HEK293 (cell line): Measurements from ENCODE around the gene PIERCE2.
"Not testable (repeated sequence)": the region's sequence is repeated elsewhere in the genome, so short reads cannot be mapped to it uniquely, and the experiment has no call there.

Source experiments
- CTCF ChIA-PET: fragments of 350-600 bp; formaldehyde crosslinking; extraction: SDS; loops from one replicate; lab custom pipeline; 2021; ENCODE audit warnings: antibody characterized with exemption; lab: Yijun Ruan, JAX
- POLR2A ChIA-PET: fragments of 300-600 bp; formaldehyde crosslinking; extraction: SDS; loops from one replicate; lab custom pipeline; 2020; ENCODE audit warnings: antibody characterized with exemption, inconsistent platforms; lab: Yijun Ruan, JAX
- H3K27ac ChIP-seq: fragments of 200-500 bp; sonication (Bioruptor generic); 2 replicates; pipeline ENCODE4 v1.5.1; 2014; ENCODE audit warnings: low read depth, low read length, control low read depth, inconsistent platforms; ENCODE audit errors: extremely low read depth
- H3K36me3 ChIP-seq, 2 experiments: fragments of 200-500 bp in 1 of 2; sonication (Bioruptor generic) in 1 of 2; 1 replicate in 1 of 2; 2 replicates in 1 of 2; pipeline ENCODE4 v1.5.1; 2014 to 2017; ENCODE audit warnings: inconsistent platforms in 2 of 2, low read length in 2 of 2; ENCODE audit not compliant: control insufficient read depth in 2 of 2, insufficient read depth in 1 of 2
- H3K4me1 ChIP-seq: fragments of 200-500 bp; sonication (Bioruptor generic); 2 replicates; pipeline ENCODE4 v1.5.1; 2014; ENCODE audit warnings: mild to moderate bottlenecking, low read length, inconsistent platforms; ENCODE audit not compliant: control insufficient read depth, insufficient read depth
- H3K4me3 ChIP-seq: 2 replicates; pipeline ENCODE4 v1.5.1; 2011; ENCODE audit warnings: low read depth, mild to moderate bottlenecking, control low read depth, low read length, moderate library complexity
- H3K9me3 ChIP-seq: fragments of 200-500 bp; sonication (Bioruptor generic); 2 replicates; pipeline ENCODE4 v1.5.1; 2014; ENCODE audit warnings: low read depth, low read length, inconsistent platforms; ENCODE audit not compliant: control insufficient read depth, insufficient read depth
- OVOL3 ChIP-seq: fragments of 450-650 bp; formaldehyde crosslinking; IDR thresholded peaks from 2 replicates; pipeline ENCODE4 v1.5.1; 2016; ENCODE audit warnings: missing biosample characterization, missing genetic modification characterization
- ZBTB1 ChIP-seq: fragments of 450-650 bp; formaldehyde crosslinking; IDR thresholded peaks from 2 replicates; pipeline ENCODE4 v1.5.1; 2016; ENCODE audit warnings: missing biosample characterization, missing genetic modification characterization
- ZBTB7A ChIP-seq: fragments of 450-650 bp; formaldehyde crosslinking; IDR thresholded peaks from 2 replicates; pipeline ENCODE4 v1.5.1; 2016; ENCODE audit warnings: low read depth, missing biosample characterization, missing genetic modification characterization
- ZNF112 ChIP-seq: fragments of 450-650 bp; formaldehyde crosslinking; IDR thresholded peaks from 2 replicates; pipeline ENCODE4 v1.5.0; 2017; ENCODE audit warnings: missing biosample characterization, missing genetic modification characterization
- ZNF16 ChIP-seq: fragments of 450-650 bp; formaldehyde crosslinking; IDR thresholded peaks from 2 replicates; pipeline ENCODE4 v1.5.1; 2016; ENCODE audit warnings: low read depth, missing biosample characterization, missing genetic modification characterization
- ZNF311 ChIP-seq: fragments of 450-650 bp; formaldehyde crosslinking; IDR thresholded peaks from 2 replicates; pipeline ENCODE4 v1.5.1; 2017; ENCODE audit warnings: missing biosample characterization, missing genetic modification characterization, borderline replicate concordance
- ZNF404 ChIP-seq: fragments of 450-650 bp; formaldehyde crosslinking; IDR thresholded peaks from 2 replicates; pipeline ENCODE4 v1.5.1; 2017; ENCODE audit warnings: missing biosample characterization, missing genetic modification characterization
- ZNF426 ChIP-seq: fragments of 450-650 bp; formaldehyde crosslinking; IDR thresholded peaks from 2 replicates; pipeline ENCODE4 v1.5.1; 2017; ENCODE audit warnings: missing biosample characterization, missing genetic modification characterization, mild to moderate bottlenecking, inconsistent platforms, moderate library complexity
- ZNF571 ChIP-seq: fragments of 450-650 bp; formaldehyde crosslinking; IDR thresholded peaks from 2 replicates; pipeline ENCODE4 v1.5.0; 2017; ENCODE audit warnings: missing biosample characterization, missing genetic modification characterization
- ZNF610 ChIP-seq: fragments of 450-650 bp; formaldehyde crosslinking; IDR thresholded peaks from 2 replicates; pipeline ENCODE4 v1.5.1; 2016; ENCODE audit warnings: missing biosample characterization, missing genetic modification characterization, borderline replicate concordance
- ZNF654 ChIP-seq: fragments of 450-650 bp; formaldehyde crosslinking; IDR thresholded peaks from 2 replicates; pipeline ENCODE4 v1.5.1; 2016; ENCODE audit warnings: low read depth, missing biosample characterization, missing genetic modification characterization
- ZNF701 ChIP-seq: fragments of 450-650 bp; formaldehyde crosslinking; IDR thresholded peaks from 2 replicates; pipeline ENCODE4 v1.5.1; 2016; ENCODE audit warnings: missing biosample characterization, missing genetic modification characterization
- ZSCAN30 ChIP-seq: fragments of 450-650 bp; IDR thresholded peaks from 2 replicates; pipeline ENCODE4 v1.5.1; 2018; ENCODE audit warnings: missing biosample characterization, mild to moderate bottlenecking, missing genetic modification characterization, moderate library complexity
- ZXDB ChIP-seq: fragments of 450-650 bp; formaldehyde crosslinking; IDR thresholded peaks from 2 replicates; pipeline ENCODE4 v1.5.1; 2016; ENCODE audit warnings: missing biosample characterization, missing genetic modification characterization
- TF ChIP-seq, protein P1 (sequence below): fragments of 450-650 bp; formaldehyde crosslinking; IDR thresholded peaks from 2 replicates; pipeline ENCODE4 v1.5.1; 2016; ENCODE audit warnings: missing biosample characterization, missing genetic modification characterization
- TF ChIP-seq, protein P2 (sequence below): fragments of 450-650 bp; formaldehyde crosslinking; IDR thresholded peaks from 2 replicates; pipeline ENCODE4 v1.5.1; 2016; ENCODE audit warnings: missing biosample characterization, missing genetic modification characterization

Gene PIERCE2

DNA sequence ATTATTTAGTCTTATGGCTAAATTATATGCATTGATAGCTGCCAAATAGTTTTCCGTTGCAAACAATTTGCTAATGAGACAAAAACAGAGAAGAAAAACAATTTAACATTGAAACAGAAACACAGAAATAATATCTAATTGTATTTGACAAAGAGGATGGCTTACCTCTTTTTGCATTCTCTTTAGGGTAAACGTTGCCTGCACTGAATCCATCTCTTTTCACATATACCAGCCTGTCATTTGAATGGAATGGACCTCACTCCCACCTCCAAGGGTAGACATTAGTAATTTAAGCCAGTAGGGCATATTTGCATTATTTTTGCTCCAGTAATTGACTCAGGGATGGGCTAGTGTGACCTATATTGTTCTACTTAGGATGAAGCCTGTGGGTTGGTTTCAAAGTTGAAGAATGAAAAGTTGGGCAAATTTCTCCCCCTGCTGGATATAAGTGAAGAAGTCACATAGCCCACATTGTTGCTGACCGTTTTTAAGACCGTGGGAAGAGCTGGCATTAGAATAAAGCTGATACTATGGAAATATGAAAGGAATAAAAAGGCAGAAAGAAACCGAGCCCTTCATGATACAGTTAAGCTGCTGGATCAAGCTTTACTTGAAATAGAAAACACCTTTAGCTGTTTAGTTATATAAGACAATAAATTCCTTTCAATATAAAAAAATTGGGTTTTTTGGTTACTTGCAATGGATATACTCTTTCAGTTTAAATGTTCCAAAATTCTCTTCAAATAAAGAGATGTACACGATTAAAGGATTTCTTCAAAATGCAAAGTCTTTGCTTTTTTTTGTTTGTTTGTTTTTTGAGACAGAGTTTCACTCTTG, 26.9 kb downstream of the PIERCE2 start:
- H3K27ac ChIP-seq, result no peak overlapping the region
- POLR2A ChIA-PET, result no interaction called here
- no peaks in the 10 kb centered on the region for H3K36me3 ChIP-seq
- H3K4me1 ChIP-seq, result no peaks in the 10 kb centered on the region
- TF ChIP-seq ZNF311 (tag by site-specific recombination) (no peak), ZNF654 (tag by site-specific recombination) (peak; percentile 77), ZNF112 (no peak)
- TF ChIP-seq, protein P1, sequence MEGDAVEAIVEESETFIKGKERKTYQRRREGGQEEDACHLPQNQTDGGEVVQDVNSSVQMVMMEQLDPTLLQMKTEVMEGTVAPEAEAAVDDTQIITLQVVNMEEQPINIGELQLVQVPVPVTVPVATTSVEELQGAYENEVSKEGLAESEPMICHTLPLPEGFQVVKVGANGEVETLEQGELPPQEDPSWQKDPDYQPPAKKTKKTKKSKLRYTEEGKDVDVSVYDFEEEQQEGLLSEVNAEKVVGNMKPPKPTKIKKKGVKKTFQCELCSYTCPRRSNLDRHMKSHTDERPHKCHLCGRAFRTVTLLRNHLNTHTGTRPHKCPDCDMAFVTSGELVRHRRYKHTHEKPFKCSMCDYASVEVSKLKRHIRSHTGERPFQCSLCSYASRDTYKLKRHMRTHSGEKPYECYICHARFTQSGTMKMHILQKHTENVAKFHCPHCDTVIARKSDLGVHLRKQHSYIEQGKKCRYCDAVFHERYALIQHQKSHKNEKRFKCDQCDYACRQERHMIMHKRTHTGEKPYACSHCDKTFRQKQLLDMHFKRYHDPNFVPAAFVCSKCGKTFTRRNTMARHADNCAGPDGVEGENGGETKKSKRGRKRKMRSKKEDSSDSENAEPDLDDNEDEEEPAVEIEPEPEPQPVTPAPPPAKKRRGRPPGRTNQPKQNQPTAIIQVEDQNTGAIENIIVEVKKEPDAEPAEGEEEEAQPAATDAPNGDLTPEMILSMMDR (tag by site-specific recombination), result 0 out of 2 replicates have a peak, but pooled peaks have one; percentile 9
- TF ChIP-seq, all 188 proteins: peak for 2
- H3K4me3 ChIP-seq, result no peak overlapping the region
- CTCF ChIA-PET, result interaction anchor here (0.5 to 4.9 kb wide), 19 partner anchors 9 to 1486 kb away, joined by 3 to 40 read pairs (median 4); partner anchors contain the start of genes PIGB and PIGBOS1
- H3K9me3 ChIP-seq, result no peaks in the 10 kb centered on the region

DNA sequence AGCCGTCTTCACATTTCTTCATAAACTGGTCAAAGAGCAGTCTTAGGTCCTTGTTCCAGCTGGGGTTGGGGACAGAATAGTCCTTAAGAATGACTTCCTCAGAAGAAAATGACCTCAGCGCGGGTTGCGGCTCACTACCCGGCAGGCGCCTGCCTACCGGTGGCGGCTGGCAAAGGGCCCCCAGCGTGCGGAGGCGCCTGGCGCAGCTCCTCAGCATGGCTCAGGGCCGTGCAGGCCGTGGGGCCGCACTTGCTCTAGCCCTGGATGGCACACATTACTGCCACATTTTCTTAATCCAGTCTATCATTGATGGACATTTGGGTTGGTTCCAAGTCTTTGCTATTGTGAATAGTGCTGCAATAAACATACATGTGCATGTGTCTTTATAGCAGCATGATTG, 34.8 kb downstream of the PIERCE2 start:
- H3K4me3 ChIP-seq, POLR2A ChIA-PET, H3K9me3 ChIP-seq, H3K36me3 ChIP-seq, H3K27ac ChIP-seq, CTCF ChIA-PET, H3K4me1 ChIP-seq: not testable (repeated sequence)

DNA sequence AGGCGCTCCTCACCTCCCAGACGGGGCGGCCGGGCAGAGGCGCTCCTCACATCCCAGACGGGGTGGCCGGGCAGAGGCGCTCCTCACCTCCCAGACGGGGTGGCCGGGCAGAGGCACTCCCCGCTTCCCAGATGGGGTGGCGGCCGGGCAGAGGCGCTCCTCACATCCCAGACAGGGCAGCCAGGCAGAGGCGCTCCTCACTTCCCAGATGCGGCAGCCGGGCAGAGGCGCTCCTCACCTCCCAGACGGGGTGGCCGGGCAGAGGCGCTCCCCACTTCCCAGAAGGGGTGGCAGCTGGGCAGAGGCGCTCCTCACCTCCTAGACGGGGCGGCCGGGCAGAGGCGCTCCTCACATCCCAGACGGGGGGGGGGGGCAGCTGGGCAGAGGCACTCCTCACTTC, 37.6 kb downstream of the PIERCE2 start:
- H3K4me3 ChIP-seq, POLR2A ChIA-PET, H3K9me3 ChIP-seq, H3K36me3 ChIP-seq, H3K4me1 ChIP-seq, H3K27ac ChIP-seq, CTCF ChIA-PET: not testable (repeated sequence)

DNA sequence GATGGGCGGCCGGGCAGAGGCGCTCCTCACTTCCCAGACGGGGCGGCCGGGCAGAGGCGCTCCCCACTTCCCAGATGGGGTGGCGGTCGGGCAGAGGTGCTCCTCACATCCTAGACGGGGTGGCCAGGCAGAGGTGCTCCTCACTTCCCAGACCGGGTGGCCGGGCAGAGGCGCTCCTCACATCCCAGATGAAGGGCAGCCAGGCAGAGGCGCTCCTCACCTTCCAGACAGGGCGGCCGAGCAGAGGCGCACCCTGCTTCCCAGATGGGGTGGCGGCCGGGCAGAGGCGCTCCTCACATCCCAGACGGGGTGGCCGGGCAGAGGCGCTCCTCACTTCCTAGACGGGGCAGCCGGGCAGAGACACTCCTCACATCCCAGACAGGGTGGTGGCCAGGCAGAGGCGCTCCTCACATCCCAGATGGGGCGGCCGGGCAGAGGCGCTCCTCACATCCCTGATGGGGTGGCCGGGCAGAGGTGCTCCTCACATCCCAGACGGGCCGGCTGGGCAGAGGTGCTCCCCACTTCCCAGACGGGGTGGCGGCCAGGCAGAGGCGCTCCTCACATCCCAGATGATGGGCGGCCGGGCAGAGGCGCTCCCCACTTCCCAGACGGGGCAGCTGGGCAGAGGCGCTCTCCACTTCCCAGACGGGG, 38.2 kb downstream of the PIERCE2 start:
- H3K9me3 ChIP-seq, H3K36me3 ChIP-seq, H3K4me1 ChIP-seq, POLR2A ChIA-PET, CTCF ChIA-PET, H3K4me3 ChIP-seq, H3K27ac ChIP-seq: not testable (repeated sequence)

DNA sequence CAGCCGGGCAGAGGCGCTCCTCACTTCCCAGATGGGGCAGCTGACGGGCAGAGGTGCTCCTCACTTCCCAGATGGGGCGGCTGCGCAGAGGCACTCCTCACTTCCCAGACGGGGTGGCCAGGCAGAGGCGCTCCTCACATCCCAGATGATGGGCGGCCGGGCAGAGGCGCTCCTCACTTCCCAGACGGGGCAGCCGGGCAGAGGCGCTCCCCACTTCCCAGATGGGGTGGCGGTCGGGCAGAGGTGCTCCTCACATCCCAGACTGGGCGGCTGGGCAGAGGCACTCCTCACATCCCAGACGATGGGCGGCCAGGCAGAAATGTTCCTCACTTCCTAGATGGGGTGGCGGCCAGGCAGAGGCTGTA, 38.7 kb downstream of the PIERCE2 start:
- H3K4me1 ChIP-seq, H3K4me3 ChIP-seq, CTCF ChIA-PET, POLR2A ChIA-PET, H3K27ac ChIP-seq, H3K36me3 ChIP-seq, H3K9me3 ChIP-seq: not testable (repeated sequence)

DNA sequence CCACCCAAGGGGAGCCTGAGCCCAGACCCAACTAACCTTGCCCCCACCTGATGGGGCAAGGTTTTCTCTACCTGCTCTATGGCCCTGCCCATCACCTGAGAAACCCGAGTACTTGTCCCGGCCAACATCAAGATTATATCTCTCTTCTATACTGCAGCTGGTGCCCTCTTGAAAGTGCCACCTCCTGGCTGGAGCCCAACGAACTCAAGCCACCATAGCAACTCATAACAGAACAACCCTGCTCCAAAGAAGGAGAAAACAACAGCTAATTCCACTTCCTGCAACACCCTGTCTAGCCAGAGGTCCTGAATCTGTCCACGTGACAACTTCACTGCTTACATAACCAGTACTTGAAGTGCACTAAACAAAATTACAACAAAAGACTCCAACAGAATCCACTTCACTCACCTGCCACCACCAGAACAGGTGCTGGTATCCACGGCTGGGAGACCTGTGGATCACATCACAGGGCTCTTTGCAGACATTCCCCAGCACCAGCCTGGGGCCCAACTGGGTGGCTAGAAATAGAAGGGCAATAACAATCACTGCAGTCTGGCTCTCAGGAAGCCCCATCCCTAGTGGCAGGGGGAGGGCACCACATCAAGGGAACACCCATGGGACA, 49.2 kb downstream of the PIERCE2 start:
- Histone ChIP-seq H3K27ac (no peak overlapping the region), H3K9me3 (no peaks in the 10 kb centered on the region), H3K36me3 (no peaks in the 10 kb centered on the region), H3K4me1 (no peaks in the 10 kb centered on the region), H3K4me3 (no peak overlapping the region)
- CTCF ChIA-PET, result no interaction called here
- POLR2A ChIA-PET, result no interaction called here
- TF ChIP-seq ZNF426 (tag by site-specific recombination) (no peak), ZSCAN30 (tag by site-specific recombination) (no peak), ZNF610 (no peak), ZBTB7A (no peak), OVOL3 (tag by site-specific recombination) (no peak), ZNF16 (tag by site-specific recombination) (no peak), ZNF701 (no peak), ZNF404 (no peak), ZNF571 (tag by site-specific recombination) (no peak), ZBTB1 (tag by site-specific recombination) (no peak), ZXDB (tag by site-specific recombination) (no peak)
- TF ChIP-seq, protein P2, sequence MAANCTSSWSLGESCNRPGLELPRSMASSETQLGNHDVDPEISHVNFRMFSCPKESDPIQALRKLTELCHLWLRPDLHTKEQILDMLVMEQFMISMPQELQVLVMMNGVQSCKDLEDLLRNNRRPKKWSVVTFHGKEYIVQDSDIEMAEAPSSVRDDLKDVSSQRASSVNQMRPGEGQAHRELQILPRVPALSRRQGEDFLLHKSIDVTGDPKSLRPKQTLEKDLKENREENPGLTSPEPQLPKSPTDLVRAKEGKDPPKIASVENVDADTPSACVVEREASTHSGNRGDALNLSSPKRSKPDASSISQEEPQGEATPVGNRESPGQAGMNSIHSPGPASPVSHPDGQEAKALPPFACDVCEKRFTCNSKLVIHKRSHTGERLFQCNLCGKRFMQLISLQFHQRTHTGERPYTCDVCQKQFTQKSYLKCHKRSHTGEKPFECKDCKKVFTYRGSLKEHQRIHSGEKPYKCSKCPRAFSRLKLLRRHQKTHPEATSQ, result no peak
